ENCODE data around the gene HDHD5.

The HDHD5 gene

GRCh38 chr22:17096071-17096470, 63.0 kb downstream of the HDHD5 start:
- no peak for TF ChIP-seq CTCF (IDR thresholded peaks at IDR 0.05; ENCODE audit: poor library complexity, severe bottlenecking)
- ATAC-seq (ENCODE audit: low read depth), result no peak
- H3K4me3 ChIP-seq (ENCODE audit: severe bottlenecking), result no peak overlapping the region
- no peak overlapping the region for H3K27ac ChIP-seq (ENCODE audit: poor library complexity, severe bottlenecking)
- peaks cover 29% of the 10 kb centered on the region for H3K36me3 ChIP-seq (ENCODE audit: low read depth)
- no peaks in the 10 kb centered on the region for H3K9me3 ChIP-seq (ENCODE audit: severe bottlenecking)
- DNase-seq (ENCODE audit: low spot score), result no peak
- H3K27me3 ChIP-seq (ENCODE audit: insufficient read depth, poor library complexity, severe bottlenecking), result no peaks in the 10 kb centered on the region
- H3K4me1 ChIP-seq (ENCODE audit: insufficient read depth, poor library complexity, severe bottlenecking), result no peaks in the 10 kb centered on the region

GRCh38 chr22:17095538-17095937, 63.5 kb downstream of the HDHD5 start:
- no peak for DNase-seq (ENCODE audit: low spot score)
- Histone ChIP-seq H3K36me3 (ENCODE audit: low read depth) (peaks cover 26% of the 10 kb centered on the region), H3K27me3 (ENCODE audit: insufficient read depth, poor library complexity, severe bottlenecking) (no peaks in the 10 kb centered on the region), H3K4me1 (ENCODE audit: insufficient read depth, poor library complexity, severe bottlenecking) (no peaks in the 10 kb centered on the region), H3K9me3 (ENCODE audit: severe bottlenecking) (no peaks in the 10 kb centered on the region), H3K27ac (ENCODE audit: poor library complexity, severe bottlenecking) (no peak overlapping the region), H3K4me3 (ENCODE audit: severe bottlenecking) (no peak overlapping the region)
- TF ChIP-seq CTCF (IDR thresholded peaks at IDR 0.05; ENCODE audit: poor library complexity, severe bottlenecking), result peak; percentile 20
- ATAC-seq (ENCODE audit: low read depth), result no peak

- Histone ChIP-seq H3K9me3 (ENCODE audit: severe bottlenecking) (no peaks in the 10 kb centered on the region), H3K27ac (ENCODE audit: poor library complexity, severe bottlenecking) (no peak overlapping the region), H3K4me1 (ENCODE audit: insufficient read depth, poor library complexity, severe bottlenecking) (no peaks in the 10 kb centered on the region), H3K36me3 (ENCODE audit: low read depth) (peaks cover 6% of the 10 kb centered on the region), H3K27me3 (ENCODE audit: insufficient read depth, poor library complexity, severe bottlenecking) (no peaks in the 10 kb centered on the region), H3K4me3 (ENCODE audit: severe bottlenecking) (no peak overlapping the region)
- no peak for DNase-seq (ENCODE audit: low spot score)
- no peak for TF ChIP-seq CTCF (IDR thresholded peaks at IDR 0.05; ENCODE audit: poor library complexity, severe bottlenecking)
- no peak for ATAC-seq (ENCODE audit: low read depth)
Observed at GRCh38 chr22:17093081-17093480, 66.0 kb downstream of the HDHD5 start.

- DNase-seq (ENCODE audit: low spot score) (no peak), ATAC-seq (ENCODE audit: low read depth) (no peak)
- Histone ChIP-seq H3K4me1 (ENCODE audit: insufficient read depth, poor library complexity, severe bottlenecking) (no peaks in the 10 kb centered on the region), H3K27me3 (ENCODE audit: insufficient read depth, poor library complexity, severe bottlenecking) (no peaks in the 10 kb centered on the region), H3K9me3 (ENCODE audit: severe bottlenecking) (no peaks in the 10 kb centered on the region), H3K27ac (ENCODE audit: poor library complexity, severe bottlenecking) (no peak overlapping the region), H3K4me3 (ENCODE audit: severe bottlenecking) (no peak overlapping the region), H3K36me3 (ENCODE audit: low read depth) (no peaks in the 10 kb centered on the region; the same call in 1 of the 2 replicates)
- no peak for TF ChIP-seq CTCF (IDR thresholded peaks at IDR 0.05; ENCODE audit: poor library complexity, severe bottlenecking)
Observed at GRCh38 chr22:17091851-17092250, 67.2 kb downstream of the HDHD5 start.

- no peak for ATAC-seq (ENCODE audit: low read depth)
- H3K36me3 ChIP-seq (ENCODE audit: low read depth), result no peaks in the 10 kb centered on the region; the same call in 1 of the 2 replicates
- H3K27me3 ChIP-seq (ENCODE audit: insufficient read depth, poor library complexity, severe bottlenecking), result no peaks in the 10 kb centered on the region
- H3K27ac ChIP-seq (ENCODE audit: poor library complexity, severe bottlenecking), result no peak overlapping the region
- no peaks in the 10 kb centered on the region for H3K9me3 ChIP-seq (ENCODE audit: severe bottlenecking)
- TF ChIP-seq CTCF (IDR thresholded peaks at IDR 0.05; ENCODE audit: poor library complexity, severe bottlenecking), result no peak
- no peak for DNase-seq (ENCODE audit: low spot score)
- H3K4me1 ChIP-seq (ENCODE audit: insufficient read depth, poor library complexity, severe bottlenecking), result no peaks in the 10 kb centered on the region
- no peak overlapping the region for H3K4me3 ChIP-seq (ENCODE audit: severe bottlenecking)
Observed at GRCh38 chr22:17090550-17090949, 68.5 kb downstream of the HDHD5 start.
